MM.1S (cell line): ENCODE results near the gene RREB1.

Source experiments
- EZH2 ChIP-seq: fragments of 300-600 bp; sonication (generic); optimal IDR thresholded peaks from 2 replicates; pipeline ENCODE3; 2017; ENCODE audit warnings: low read depth, mild to moderate bottlenecking, antibody characterized with exemption, low read length, mixed read lengths
- TF ChIP-seq, protein P1 (sequence below): fragments of 300-600 bp; sonication (generic); IDR thresholded peaks from 2 replicates; pipeline ENCODE4 v1.5.1; 2016; ENCODE audit warnings: antibody characterized with exemption, low read length, mixed read lengths

DNA sequence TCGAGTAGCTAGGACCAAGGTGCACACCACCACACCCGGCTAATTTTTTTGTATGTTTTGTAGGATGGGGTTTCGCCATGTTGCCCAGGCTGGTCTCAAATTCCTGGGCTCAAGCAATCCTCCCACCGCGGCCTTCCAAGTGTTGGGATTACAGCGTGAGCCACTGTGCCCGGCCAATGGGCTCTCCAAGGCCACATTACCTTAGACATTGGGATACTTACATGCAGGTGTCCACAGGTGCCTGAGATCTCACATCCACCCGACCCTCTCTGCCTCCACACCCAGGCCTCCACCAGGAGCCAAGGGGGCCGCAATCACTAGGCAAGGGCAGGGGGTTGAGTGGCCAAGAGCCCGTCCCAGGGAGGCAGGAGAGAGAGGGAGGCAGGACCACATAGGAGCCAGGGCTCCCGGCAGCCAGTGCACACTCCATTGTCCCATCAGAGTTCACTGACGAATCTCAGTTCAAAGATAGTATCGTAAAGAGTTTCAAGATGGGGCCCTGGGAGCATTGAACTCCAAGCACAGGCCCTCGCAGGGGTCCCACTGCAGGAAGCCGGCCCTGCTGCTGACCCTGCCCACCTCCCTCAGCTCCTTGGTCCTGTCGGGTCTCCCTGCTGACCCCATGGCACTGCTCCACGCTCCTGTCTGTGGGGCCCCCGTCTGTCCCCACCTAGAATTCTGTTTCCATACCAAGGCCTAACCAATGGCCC, 149.9 kb downstream of the RREB1 start:
- TF ChIP-seq, protein P1, sequence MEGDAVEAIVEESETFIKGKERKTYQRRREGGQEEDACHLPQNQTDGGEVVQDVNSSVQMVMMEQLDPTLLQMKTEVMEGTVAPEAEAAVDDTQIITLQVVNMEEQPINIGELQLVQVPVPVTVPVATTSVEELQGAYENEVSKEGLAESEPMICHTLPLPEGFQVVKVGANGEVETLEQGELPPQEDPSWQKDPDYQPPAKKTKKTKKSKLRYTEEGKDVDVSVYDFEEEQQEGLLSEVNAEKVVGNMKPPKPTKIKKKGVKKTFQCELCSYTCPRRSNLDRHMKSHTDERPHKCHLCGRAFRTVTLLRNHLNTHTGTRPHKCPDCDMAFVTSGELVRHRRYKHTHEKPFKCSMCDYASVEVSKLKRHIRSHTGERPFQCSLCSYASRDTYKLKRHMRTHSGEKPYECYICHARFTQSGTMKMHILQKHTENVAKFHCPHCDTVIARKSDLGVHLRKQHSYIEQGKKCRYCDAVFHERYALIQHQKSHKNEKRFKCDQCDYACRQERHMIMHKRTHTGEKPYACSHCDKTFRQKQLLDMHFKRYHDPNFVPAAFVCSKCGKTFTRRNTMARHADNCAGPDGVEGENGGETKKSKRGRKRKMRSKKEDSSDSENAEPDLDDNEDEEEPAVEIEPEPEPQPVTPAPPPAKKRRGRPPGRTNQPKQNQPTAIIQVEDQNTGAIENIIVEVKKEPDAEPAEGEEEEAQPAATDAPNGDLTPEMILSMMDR: no peak
- no peak for TF ChIP-seq EZH2
